HepG2 (cell line): ENCODE data around the gene BEAN1. TPM values are rescaled to one million over a fixed set of nuclear protein-coding genes. Genes with fewer than 3 reads are reported as not detected.

ENCODE experiments used
- ATAC-seq: fragments of 200-7000 bp; cut with Tn5 transposase; 3 replicates; pipeline ENCODE4 v1.9.1; 2020; ENCODE audit warnings: mild to moderate bottlenecking, moderate library complexity
- BruUV-seq: library from RNA; stranded (reverse); fragments of 400-500 nt; replicated peaks from 2 replicates; lab custom pipeline; 2021; lab: Mats Ljungman, UMichigan
- CTCF ChIA-PET: fragments of 300-600 bp; formaldehyde crosslinking; extraction: SDS; loops from one replicate; lab custom pipeline; 2021; ENCODE audit warnings: low total read pairs, inconsistent platforms, low intra/inter-chr PET ratio; lab: Yijun Ruan, JAX
- POLR2A ChIA-PET: fragments of 350-600 bp; sonication (Branson Sonifier 250); formaldehyde crosslinking; loops from one replicate; lab custom pipeline; 2020; ENCODE audit warnings: antibody characterized with exemption, inconsistent platforms; lab: Yijun Ruan, JAX
- DNase-seq: peaks from one replicate; pipeline ENCODE4 v3.0.0-alpha.2; 2015; ENCODE audit warnings: low spot score
- FAIRE-seq: peaks from 3 replicates; lab custom pipeline; 2011; peaks lifted over from hg19 to GRCh38; lab: Jason Lieb, UNC
- H2AFZ ChIP-seq: one replicate; pipeline ENCODE4 v1.6.1; 2011; ENCODE audit warnings: low read length, inconsistent platforms
- H3K27ac ChIP-seq: fragments of 300-600 bp; 3 replicates; pipeline ENCODE4 v1.8.0; 2011; ENCODE audit warnings: mixed run types, mild to moderate bottlenecking, mixed read lengths, low read length, inconsistent platforms; ENCODE audit not compliant: insufficient read depth; ENCODE audit errors: extremely low read length
- H3K27me3 ChIP-seq, 2 experiments: fragments of 200-600 bp in 1 of 2; 2 replicates in 1 of 2; 3 replicates in 1 of 2; pipeline versions ENCODE4 v1.6.0 to v1.8.0; 2011; ENCODE audit warnings: low read length in 2 of 2, mild to moderate bottlenecking in 2 of 2, moderate library complexity in 2 of 2, inconsistent platforms in 1 of 2; ENCODE audit not compliant: insufficient read depth in 2 of 2, control insufficient read depth in 1 of 2
- H3K36me3 ChIP-seq, 2 experiments: fragments of 200-600 bp in 1 of 2; replicated peaks in 1 of 2; 2 replicates in 1 of 2; 3 replicates in 1 of 2; pipeline versions ENCODE4 v1.5.1 to v1.8.0; 2011; ENCODE audit warnings: low read length in 2 of 2, inconsistent platforms in 1 of 2; ENCODE audit not compliant: insufficient read depth in 2 of 2, control insufficient read depth in 1 of 2
- H3K4me1 ChIP-seq: 2 replicates; pipeline ENCODE4 v1.5.1; 2012; ENCODE audit warnings: low read length, inconsistent platforms; ENCODE audit not compliant: insufficient read depth
- H3K4me2 ChIP-seq: 2 replicates; pipeline ENCODE4 v1.6.0; 2011; ENCODE audit warnings: low read depth, low read length, inconsistent platforms
- H3K4me3 ChIP-seq, 3 experiments: fragments of 200-600 bp in 1 of 3; sonication (generic), shearing (Covaris generic) in 1 of 3; replicated peaks in 1 of 3; 2 replicates each; pipeline ENCODE4 v1.5.1; 2011 to 2016; ENCODE audit warnings: low read length in 3 of 3, inconsistent platforms in 2 of 3, low read depth in 2 of 3, mild to moderate bottlenecking in 2 of 3, control low read depth in 1 of 3, mixed read lengths in 1 of 3; ENCODE audit not compliant: insufficient read depth in 1 of 3
- H3K79me2 ChIP-seq: one replicate; pipeline ENCODE4 v1.6.1; 2011; ENCODE audit warnings: low read length, inconsistent platforms; ENCODE audit not compliant: insufficient read depth
- H3K9ac ChIP-seq: 2 replicates; pipeline ENCODE4 v1.6.0; 2011; ENCODE audit warnings: mild to moderate bottlenecking, low read depth, low read length, inconsistent platforms; ENCODE audit not compliant: insufficient read depth
- H3K9me3 ChIP-seq: 2 replicates; pipeline ENCODE4 v1.5.1; 2012; ENCODE audit warnings: mild to moderate bottlenecking, low read length
- H4K20me1 ChIP-seq: 2 replicates; pipeline ENCODE4 v1.6.0; 2011; ENCODE audit warnings: inconsistent platforms, mild to moderate bottlenecking, low read length, moderate library complexity; ENCODE audit not compliant: insufficient read depth
- CEBPB ChIP-seq: IDR thresholded peaks from 2 replicates; pipeline ENCODE4 v1.6.1; 2011; ENCODE audit warnings: low read depth, low read length, improper control_type of control experiment, borderline replicate concordance
- FIP1L1 ChIP-seq: fragments of 200-400 bp; formaldehyde crosslinking; IDR thresholded peaks from 2 replicates; pipeline ENCODE4 v1.6.1; 2018; ENCODE audit warnings: low read depth, mild to moderate bottlenecking, low read length, moderate library complexity, borderline replicate concordance; ENCODE audit not compliant: insufficient read depth
- FOXA3 ChIP-seq: IDR thresholded peaks from 2 replicates; pipeline ENCODE4 v1.6.1; 2016; ENCODE audit warnings: missing genetic modification reagents, missing compliant biosample characterization
- HHEX ChIP-seq: IDR thresholded peaks from 2 replicates; pipeline ENCODE4 v1.6.1; 2016; ENCODE audit warnings: control low read depth
- MLLT10 ChIP-seq: sonication (generic); formaldehyde crosslinking; IDR thresholded peaks from 2 replicates; pipeline ENCODE4 v1.4.0; 2020; ENCODE audit warnings: missing genetic modification reagents
- PHF8 ChIP-seq: sonication (generic); formaldehyde crosslinking; IDR thresholded peaks from 2 replicates; pipeline ENCODE4 v1.5.0; 2020; ENCODE audit warnings: missing genetic modification reagents
- SP2 ChIP-seq: sonication (generic); formaldehyde crosslinking; IDR thresholded peaks from 2 replicates; pipeline ENCODE4 v1.5.1; 2020; ENCODE audit warnings: mild to moderate bottlenecking, missing genetic modification reagents
- ZBTB34 ChIP-seq: sonication (generic); formaldehyde crosslinking; IDR thresholded peaks from 2 replicates; pipeline ENCODE4 v1.8.0; 2022; ENCODE audit warnings: mild to moderate bottlenecking, missing genetic modification reagents
- ZNF318 ChIP-seq: sonication (generic); formaldehyde crosslinking; IDR thresholded peaks from 2 replicates; pipeline ENCODE4 v1.4.0; 2020; ENCODE audit warnings: mild to moderate bottlenecking, missing genetic modification reagents
- ZNF503 ChIP-seq: sonication (generic); formaldehyde crosslinking; IDR thresholded peaks from 2 replicates; pipeline ENCODE4 v1.4.0; 2020; ENCODE audit warnings: missing genetic modification reagents
- ZNF883 ChIP-seq: sonication (generic); formaldehyde crosslinking; IDR thresholded peaks from 2 replicates; pipeline ENCODE4 v1.5.1; 2020; ENCODE audit warnings: mild to moderate bottlenecking, missing genetic modification reagents; ENCODE audit errors: not compliant biosample characterization
- WGBS: methylation state at CpG from one replicate; pipeline ENCODE4 v1.1.6; 2017; ENCODE audit warnings: low lambda C conversion rate; 5-methylcytosine and 5-hydroxymethylcytosine counted together
- in situ Hi-C: cut with HindIII; loops from 2 replicates; pipeline ENCODE4 v1.10.0; 2017; ENCODE audit warnings: low pct_unique_long_range_greater_than_20kb; ENCODE audit not compliant: extremely low pct_ligation_motif_present
- intact Hi-C: fragments of 100-400 bp; cut with micrococcal nuclease; formaldehyde crosslinking; loops from one replicate; pipeline ENCODE4 v1.10.0; 2022; ENCODE audit not compliant: unreplicated experiment
- polyA plus RNA-seq, 8 experiments: library from polyadenylated mRNA; depleted of rRNA in 3 of 8; stranded (reverse) in 7 of 8; unstranded in 1 of 8; fragments of >200 nt; fragmentation: Illumina TruSeq in 4 of 8; extraction: Trizol in 4 of 8; gene quantifications; 2 replicates each; pipeline versions ENCODE4 v1.2.1 to v1.2.3, GENCODE V29; 2011 to 2016; ENCODE audit warnings: low read depth in 4 of 8, missing spikeins in 1 of 8, mixed read lengths in 1 of 8; ENCODE audit not compliant: insufficient read depth in 1 of 8
- total RNA-seq, 5 experiments: library from RNA; depleted of rRNA; stranded (reverse); fragments of >200 nt; fragmentation: Illumina TruSeq; extraction: Trizol; gene quantifications; 2 replicates each; pipeline ENCODE4 v1.2.3, GENCODE V29; 2016; ENCODE audit warnings: low read depth in 1 of 5

Gene BEAN1
- total and polyA plus RNA-seq, 2 of the 13 experiments (the other 11 are each of a cell fraction or from before 2014, with no cell fraction given): 0.53 to 1.4 TPM

- FAIRE-seq (peak; percentile 64), ATAC-seq (peak; percentile 84), DNase-seq (peak; percentile 73)
- H3K9me3 ChIP-seq: peaks cover 6% of the 10 kb centered on the region; the same call in 1 of the 2 replicates
- CTCF ChIA-PET: interaction anchor here (1.4 to 6.5 kb wide), 4 partner anchors 37 to 198 kb away, joined by 6 to 121 read pairs (median 9); partner anchors contain the start of gene CMTM3
- peak overlapping the region; percentile 93 for H3K4me2 ChIP-seq
- peak overlapping the region; percentile 94 for H3K27ac ChIP-seq
- H3K4me3 ChIP-seq: peak overlapping the region; percentile 47 to 76 (median 50)
- BruUV-seq: no TSS peak
- peak overlapping the region; percentile 47 for H2AFZ ChIP-seq
- H3K36me3 ChIP-seq: 0 out of 5 replicates have a peak, but pooled peaks cover 0 to 5% of the 10 kb centered on the region in 2 experiments
- in situ Hi-C loops: loop anchor here (5.0 to 25.0 kb wide), 4 partner anchors 41 to 456 kb away; no protein-coding TSS in a partner anchor
- no peaks in the 10 kb centered on the region for H4K20me1 ChIP-seq
- H3K4me1 ChIP-seq: peaks cover 50% of the 10 kb centered on the region
- intact Hi-C loops: loop anchor here (1.0 to 5.0 kb wide), 5 partner anchors 38 to 202 kb away; partner anchors contain the start of gene CMTM3
- POLR2A ChIA-PET: interaction anchor here (0.7 to 3.5 kb wide), 10 partner anchors 18 to 203 kb away, joined by 3 to 48 read pairs (median 4); no protein-coding TSS in a partner anchor
- H3K9ac ChIP-seq: peak overlapping the region; percentile 69
- no peaks in the 10 kb centered on the region for H3K27me3 ChIP-seq
- H3K79me2 ChIP-seq: no peaks in the 10 kb centered on the region
- WGBS: under 1% methylated on average over 16 of the region's 35 CpGs
- TF ChIP-seq CEBPB (no peak), ZNF883 (CRISPR knock-in tag) (no peak), ZNF503 (CRISPR knock-in tag) (0 out of 2 replicates have a peak, but pooled peaks have one; percentile 24), ZBTB34 (CRISPR knock-in tag) (peak; percentile 87), MLLT10 (CRISPR knock-in tag) (no peak), SP2 (CRISPR knock-in tag) (no peak; the same call in 1 of the 2 replicates), HHEX (CRISPR knock-in tag) (no peak), ZNF318 (CRISPR knock-in tag) (no peak), FOXA3 (peak; percentile 41; the same call in 1 of the 2 replicates), PHF8 (no peak; the same call in none of the 2 replicates), FIP1L1 (no peak)
Measured at GRCh38 chr16:66406534-66407221, 20.4 kb upstream of the BEAN1 start.
